OCI-LY1 (cell line): ENCODE results near the gene OR1K1.

ENCODE experiments used
- H2AFZ ChIP-seq: fragments of 200-600 bp; sonication (generic), shearing (Covaris generic); 2 replicates; pipeline ENCODE4 v1.6.0; 2014; ENCODE audit warnings: antibody characterized with exemption, mild to moderate bottlenecking, low read length
- H3F3A ChIP-seq: fragments of 200-600 bp; sonication (generic), shearing (Covaris generic); 2 replicates; pipeline ENCODE4 v1.6.0; 2014; ENCODE audit warnings: mild to moderate bottlenecking, antibody characterized with exemption, low read length, moderate library complexity; ENCODE audit not compliant: insufficient read depth
- H3K27ac ChIP-seq: fragments of 200-600 bp; sonication (generic); 2 replicates; pipeline ENCODE4 v1.5.1; 2014; ENCODE audit warnings: low read length, mixed run types, mild to moderate bottlenecking, low read depth; ENCODE audit not compliant: poor library complexity, severe bottlenecking
- H3K27me3 ChIP-seq: fragments of 200-600 bp; sonication (generic); 2 replicates; pipeline ENCODE4 v1.6.0; 2014; ENCODE audit warnings: antibody characterized with exemption, mild to moderate bottlenecking, low read length, moderate library complexity; ENCODE audit not compliant: insufficient read depth
- H3K36me3 ChIP-seq: fragments of 200-600 bp; sonication (generic); 2 replicates; pipeline ENCODE4 v1.6.1; 2014; ENCODE audit warnings: mild to moderate bottlenecking, antibody characterized with exemption, low read length, moderate library complexity, mixed read lengths; ENCODE audit not compliant: insufficient read depth
- H3K4me1 ChIP-seq: fragments of 200-600 bp; sonication (generic); 2 replicates; pipeline ENCODE4 v1.5.1; 2014; ENCODE audit warnings: mild to moderate bottlenecking, low read length, moderate library complexity; ENCODE audit not compliant: insufficient read depth, severe bottlenecking
- H3K4me2 ChIP-seq: fragments of 200-600 bp; sonication (generic), shearing (Covaris generic); 2 replicates; pipeline ENCODE4 v1.6.1; 2014; ENCODE audit warnings: low read length
- H3K4me3 ChIP-seq: fragments of 200-600 bp; sonication (generic); 2 replicates; pipeline ENCODE4 v1.5.1; 2014; ENCODE audit warnings: low read length, low read depth, mild to moderate bottlenecking, mixed read lengths; ENCODE audit not compliant: poor library complexity, severe bottlenecking
- H3K79me2 ChIP-seq: fragments of 200-600 bp; shearing (Covaris generic); 2 replicates; pipeline ENCODE4 v1.6.1; 2016; ENCODE audit warnings: mixed run types, low read length, mixed read lengths; ENCODE audit not compliant: insufficient read depth
- H3K9ac ChIP-seq: fragments of 200-600 bp; sonication (generic), shearing (Covaris generic); 2 replicates; pipeline ENCODE4 v1.6.1; 2014; ENCODE audit warnings: mild to moderate bottlenecking, low read length, mixed read lengths
- H3K9me2 ChIP-seq: fragments of 200-600 bp; sonication (generic), shearing (Covaris generic); 2 replicates; pipeline ENCODE4 v1.6.1; 2014; ENCODE audit warnings: low read depth, mild to moderate bottlenecking, low read length, mixed read lengths
- H3K9me3 ChIP-seq: fragments of 200-600 bp; shearing (Covaris generic); 2 replicates; pipeline ENCODE4 v1.6.1; 2014; ENCODE audit warnings: low read length, mixed read lengths
- H4K20me1 ChIP-seq: fragments of 200-600 bp; sonication (generic), shearing (Covaris generic); 2 replicates; pipeline ENCODE4 v1.6.0; 2016; ENCODE audit warnings: mild to moderate bottlenecking, low read length; ENCODE audit not compliant: insufficient read depth
- CTCF ChIP-seq: fragments of 200-600 bp; sonication (generic), shearing (Covaris generic); IDR thresholded peaks from 2 replicates; pipeline ENCODE4 v1.5.1; 2017; ENCODE audit warnings: mild to moderate bottlenecking, antibody characterized with exemption, low read length, moderate library complexity, mixed read lengths
- EZH2 ChIP-seq: fragments of 200-600 bp; sonication (generic), shearing (Covaris generic); IDR thresholded peaks from 2 replicates; pipeline ENCODE4 v1.8.0; 2017; ENCODE audit warnings: borderline replicate concordance, mixed run types, mild to moderate bottlenecking, antibody characterized with exemption, low read length, moderate library complexity, mixed read lengths

OR1K1 gene

GRCh38 chr9:122780026-122780425 is 19.9 kb upstream of the OR1K1 start:
- Histone ChIP-seq H4K20me1 (no peaks in the 10 kb centered on the region), H3K4me1 (no peaks in the 10 kb centered on the region), H2AFZ (no peak overlapping the region), H3F3A (no peaks in the 10 kb centered on the region), H3K4me3 (no peak overlapping the region), H3K9ac (no peak overlapping the region), H3K36me3 (no peaks in the 10 kb centered on the region), H3K27ac (no peak overlapping the region), H3K27me3 (no peaks in the 10 kb centered on the region), H3K9me3 (no peaks in the 10 kb centered on the region), H3K9me2 (no peaks in the 10 kb centered on the region), H3K4me2 (no peak overlapping the region), H3K79me2 (no peaks in the 10 kb centered on the region)
- TF ChIP-seq EZH2 (no peak), CTCF (no peak)

DNA sequence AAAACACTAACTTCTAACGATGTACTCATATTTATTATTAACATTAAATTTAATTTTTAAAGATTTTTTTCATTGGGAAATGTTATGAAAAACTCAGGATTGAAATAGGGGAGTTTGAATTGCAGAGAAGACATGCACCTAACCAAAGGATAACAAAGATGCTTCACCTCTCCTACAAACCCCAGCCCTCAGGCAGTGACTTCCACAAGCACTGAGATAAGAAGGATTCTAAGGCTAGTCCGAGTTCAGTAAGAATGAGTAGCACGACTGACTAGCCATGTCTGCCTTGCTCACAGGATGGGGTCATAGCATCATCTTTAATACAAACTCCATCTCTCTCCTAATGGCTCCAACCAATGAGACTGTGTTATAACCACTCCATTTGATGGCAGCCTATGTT is 18.3 kb upstream of the OR1K1 start:
- Histone ChIP-seq H3K4me2 (no peak overlapping the region), H3K27me3 (no peaks in the 10 kb centered on the region), H3K4me1 (no peaks in the 10 kb centered on the region), H2AFZ (no peak overlapping the region), H3F3A (no peaks in the 10 kb centered on the region), H4K20me1 (no peaks in the 10 kb centered on the region), H3K9me3 (no peaks in the 10 kb centered on the region), H3K36me3 (no peaks in the 10 kb centered on the region), H3K27ac (no peak overlapping the region), H3K4me3 (no peak overlapping the region), H3K9ac (no peak overlapping the region), H3K79me2 (no peaks in the 10 kb centered on the region), H3K9me2 (no peaks in the 10 kb centered on the region)
- TF ChIP-seq EZH2 (no peak), CTCF (no peak)

GRCh38 chr9:122785269-122785668 is 14.7 kb upstream of the OR1K1 start:
- no peak overlapping the region for H3K4me2 ChIP-seq
- H3K79me2 ChIP-seq, result no peaks in the 10 kb centered on the region
- no peaks in the 10 kb centered on the region for H3F3A ChIP-seq
- H3K9me3 ChIP-seq, result no peaks in the 10 kb centered on the region
- H3K36me3 ChIP-seq, result no peaks in the 10 kb centered on the region
- no peak overlapping the region for H3K9ac ChIP-seq
- no peak overlapping the region for H3K27ac ChIP-seq
- no peaks in the 10 kb centered on the region for H4K20me1 ChIP-seq
- H2AFZ ChIP-seq, result no peak overlapping the region
- no peaks in the 10 kb centered on the region for H3K27me3 ChIP-seq
- no peaks in the 10 kb centered on the region for H3K4me1 ChIP-seq
- no peaks in the 10 kb centered on the region for H3K9me2 ChIP-seq
- no peak overlapping the region for H3K4me3 ChIP-seq
- no peak for TF ChIP-seq EZH2
- TF ChIP-seq CTCF, result no peak
